ENCODE data around the gene HRH1.
A peak's percentile ranks its signal among the peaks of the same experiment; 100 is the strongest.
"Not testable (repeated sequence)": the region's sequence is repeated elsewhere in the genome, so short reads cannot be mapped to it uniquely, and the experiment has no call there.

HRH1 gene

GRCh38 chr3:11245827-11246662 is 91.8 kb downstream of the HRH1 start:
- no peak for DNase-seq

- no peak for DNase-seq
These were observed 92.3 kb downstream of the HRH1 start for GRCh38 chr3:11246663-11246970.

GRCh38 chr3:11247362-11247761 is 93.1 kb downstream of the HRH1 start:
- no peak for DNase-seq

GRCh38 chr3:11248596-11248995 is 94.3 kb downstream of the HRH1 start:
- no peak for DNase-seq

GRCh38 chr3:11250902-11251806 is 96.9 kb downstream of the HRH1 start:
- DNase-seq = no peak

- no peak for DNase-seq
These were observed 97.5 kb downstream of the HRH1 start for GRCh38 chr3:11251807-11252176.

GRCh38 chr3:11254876-11255275 is 100.6 kb downstream of the HRH1 start:
- DNase-seq = no peak

GRCh38 chr3:11255537-11255936 is 101.2 kb downstream of the HRH1 start:
- not testable (repeated sequence) for DNase-seq

GRCh38 chr3:11258958-11259357 is 104.7 kb downstream of the HRH1 start:
- no peak for DNase-seq

- no peak for DNase-seq
These were observed 106.2 kb downstream of the HRH1 start for GRCh38 chr3:11260460-11260859.

- DNase-seq = no peak
These were observed 114.7 kb downstream of the HRH1 start for GRCh38 chr3:11269007-11269406.

- DNase-seq = peak; percentile 95
These were observed 118.0 kb downstream of the HRH1 start, which contains the start of gene ATG7 for GRCh38 chr3:11271986-11272904. Gene ATG7 (plus strand): TSS chr3:11272397. CDS start chr3:11298696, 26,299 bp downstream.

GRCh38 chr3:11272906-11273574 is 118.7 kb downstream of the HRH1 start:
- DNase-seq = no peak

GRCh38 chr3:11273891-11274291 is 119.6 kb downstream of the HRH1 start:
- DNase-seq = no peak

- DNase-seq = no peak
These were observed 120.4 kb downstream of the HRH1 start for GRCh38 chr3:11274566-11275142.

GRCh38 chr3:11275926-11276325 is 121.6 kb downstream of the HRH1 start:
- DNase-seq = no peak

GRCh38 chr3:11276901-11277300 is 122.6 kb downstream of the HRH1 start:
- no peak for DNase-seq

GRCh38 chr3:11282250-11283138 is 128.2 kb downstream of the HRH1 start:
- no peak for DNase-seq

- DNase-seq = no peak
These were observed 128.8 kb downstream of the HRH1 start for GRCh38 chr3:11283139-11283475.

GRCh38 chr3:11284011-11284410 is 129.7 kb downstream of the HRH1 start:
- DNase-seq = no peak

- DNase-seq = no peak
These were observed 131.2 kb downstream of the HRH1 start for GRCh38 chr3:11285471-11285870.

Data from HCEC 1CT (cell line).